DMS79 treated with DMSO at 0.1 percent for 48 hours (cell line): ENCODE results near the gene NCLN.
A peak's percentile ranks its signal among the peaks of the same experiment; 100 is the strongest.
"Not testable (repeated sequence)": the region's sequence is repeated elsewhere in the genome, so short reads cannot be mapped to it uniquely, and the experiment has no call there.

Experiments
- DNase-seq: peaks from one replicate; lab custom pipeline; 2025; lab: John Stamatoyannopoulos, UW

Gene NCLN

GRCh38 chr19:3183721-3184641 lies 1.7 kb upstream of the NCLN start:
- no peak for DNase-seq

- DNase-seq = peak; percentile 92
These were observed 776 bp upstream of the NCLN start for GRCh38 chr19:3184847-3185460.

- no peak for DNase-seq
These were observed 494 bp downstream of the NCLN start for GRCh38 chr19:3186160-3186688.

GRCh38 chr19:3186891-3187661 lies 1.3 kb downstream of the NCLN start:
- no peak for DNase-seq

GRCh38 chr19:3187662-3188511 lies 2.2 kb downstream of the NCLN start:
- no peak for DNase-seq

GRCh38 chr19:3188627-3189596 lies 3.2 kb downstream of the NCLN start:
- DNase-seq = no peak

- DNase-seq = no peak
These were observed 4.2 kb downstream of the NCLN start for GRCh38 chr19:3189702-3190469.

- DNase-seq = no peak
These were observed 4.7 kb downstream of the NCLN start for GRCh38 chr19:3190470-3190770.

GRCh38 chr19:3190921-3191805 lies 5.4 kb downstream of the NCLN start:
- no peak for DNase-seq

- not testable (repeated sequence) for DNase-seq
These were observed 6.0 kb downstream of the NCLN start for GRCh38 chr19:3191806-3192104.

GRCh38 chr19:3192228-3192635 lies 6.5 kb downstream of the NCLN start:
- DNase-seq = no peak

- no peak for DNase-seq
These were observed 7.0 kb downstream of the NCLN start for GRCh38 chr19:3192684-3193083.

- DNase-seq = no peak
These were observed 7.8 kb downstream of the NCLN start for GRCh38 chr19:3193256-3194105.

GRCh38 chr19:3194106-3195087 lies 8.7 kb downstream of the NCLN start:
- DNase-seq = no peak

GRCh38 chr19:3196064-3196932 lies 10.6 kb downstream of the NCLN start:
- DNase-seq = no peak

- DNase-seq = no peak
These were observed 11.1 kb downstream of the NCLN start for GRCh38 chr19:3196933-3197205.
